Measurements from ENCODE around the gene EFNA5. TPM values are rescaled to one million over a fixed set of nuclear protein-coding genes. Genes with fewer than 3 reads are reported as not detected.

Gene EFNA5
- total RNA-seq, 2 experiments from 2014 or later: not detected

GRCh38 chr5:107431536-107431935 is 239.2 kb downstream of the EFNA5 start:
- H3K4me3 ChIP-seq (ENCODE audit: low read length): no peak overlapping the region
- ChIA-PET POLR2A (no interaction called here), CTCF (no interaction called here)
- no peaks in the 10 kb centered on the region for H3K4me1 ChIP-seq (ENCODE audit: insufficient read depth, low read length)
- no peaks in the 10 kb centered on the region for H3K27me3 ChIP-seq (ENCODE audit: control insufficient read depth in 1 of 2, insufficient read depth in 2 of 2, low read length in 2 of 2)
- Mint-ChIP-seq H3K4me3 (no peak overlapping the region), H3K4me1 (ENCODE audit: low read depth) (no peaks in the 10 kb centered on the region), H3K27ac (no peak overlapping the region), H3K36me3 (ENCODE audit: low read depth) (no peaks in the 10 kb centered on the region), H3K9me3 (no peaks in the 10 kb centered on the region), H3K27me3 (no peaks in the 10 kb centered on the region)
- DNase-seq (no peak), ATAC-seq (ENCODE audit: poor library complexity) (no peak)
- intact Hi-C loops (cut with DNase I, micrococcal nuclease): no loop called here
- H3K9me3 ChIP-seq (ENCODE audit: control insufficient read depth in 1 of 2, insufficient read depth in 1 of 2, low read length in 2 of 2): no peaks in the 10 kb centered on the region
- no peaks in the 10 kb centered on the region for H3K36me3 ChIP-seq (ENCODE audit: insufficient read depth, low read length)
- H3K27ac ChIP-seq (ENCODE audit: low read depth in 1 of 2, low read length in 2 of 2): no peak overlapping the region
- TF ChIP-seq, protein P1, sequence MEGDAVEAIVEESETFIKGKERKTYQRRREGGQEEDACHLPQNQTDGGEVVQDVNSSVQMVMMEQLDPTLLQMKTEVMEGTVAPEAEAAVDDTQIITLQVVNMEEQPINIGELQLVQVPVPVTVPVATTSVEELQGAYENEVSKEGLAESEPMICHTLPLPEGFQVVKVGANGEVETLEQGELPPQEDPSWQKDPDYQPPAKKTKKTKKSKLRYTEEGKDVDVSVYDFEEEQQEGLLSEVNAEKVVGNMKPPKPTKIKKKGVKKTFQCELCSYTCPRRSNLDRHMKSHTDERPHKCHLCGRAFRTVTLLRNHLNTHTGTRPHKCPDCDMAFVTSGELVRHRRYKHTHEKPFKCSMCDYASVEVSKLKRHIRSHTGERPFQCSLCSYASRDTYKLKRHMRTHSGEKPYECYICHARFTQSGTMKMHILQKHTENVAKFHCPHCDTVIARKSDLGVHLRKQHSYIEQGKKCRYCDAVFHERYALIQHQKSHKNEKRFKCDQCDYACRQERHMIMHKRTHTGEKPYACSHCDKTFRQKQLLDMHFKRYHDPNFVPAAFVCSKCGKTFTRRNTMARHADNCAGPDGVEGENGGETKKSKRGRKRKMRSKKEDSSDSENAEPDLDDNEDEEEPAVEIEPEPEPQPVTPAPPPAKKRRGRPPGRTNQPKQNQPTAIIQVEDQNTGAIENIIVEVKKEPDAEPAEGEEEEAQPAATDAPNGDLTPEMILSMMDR (IDR thresholded peaks at IDR 0.05): no peak

GRCh38 chr5:107430071-107430625 is 240.6 kb downstream of the EFNA5 start:
- no peak overlapping the region for H3K4me3 Mint-ChIP-seq
- Histone ChIP-seq H3K27me3 (ENCODE audit: control insufficient read depth in 1 of 2, insufficient read depth in 2 of 2, low read length in 2 of 2) (no peaks in the 10 kb centered on the region), H3K9me3 (ENCODE audit: control insufficient read depth in 1 of 2, insufficient read depth in 1 of 2, low read length in 2 of 2) (no peaks in the 10 kb centered on the region), H3K4me3 (ENCODE audit: low read length) (no peak overlapping the region), H3K27ac (ENCODE audit: low read depth in 1 of 2, low read length in 2 of 2) (no peak overlapping the region), H3K36me3 (ENCODE audit: insufficient read depth, low read length) (no peaks in the 10 kb centered on the region), H3K4me1 (ENCODE audit: insufficient read depth, low read length) (no peaks in the 10 kb centered on the region)
- no peaks in the 10 kb centered on the region for H3K27me3 Mint-ChIP-seq
- no peaks in the 10 kb centered on the region for H3K9me3 Mint-ChIP-seq
- intact Hi-C loops (cut with DNase I, micrococcal nuclease): no loop called here
- ChIA-PET CTCF (interaction anchor here (0.7 kb wide), 1 partner anchor 18 kb away, joined by 3 read pairs; no protein-coding TSS in a partner anchor), POLR2A (interaction anchor here (0.7 kb wide), 1 partner anchor 145 kb away, joined by 3 read pairs; no protein-coding TSS in a partner anchor)
- ATAC-seq (ENCODE audit: poor library complexity): no peak
- no peak for DNase-seq
- no peaks in the 10 kb centered on the region for H3K4me1 Mint-ChIP-seq (ENCODE audit: low read depth)
- TF ChIP-seq, protein P1 (IDR thresholded peaks at IDR 0.05): no peak
- H3K27ac Mint-ChIP-seq: no peak overlapping the region
- no peaks in the 10 kb centered on the region for H3K36me3 Mint-ChIP-seq (ENCODE audit: low read depth)

DNA sequence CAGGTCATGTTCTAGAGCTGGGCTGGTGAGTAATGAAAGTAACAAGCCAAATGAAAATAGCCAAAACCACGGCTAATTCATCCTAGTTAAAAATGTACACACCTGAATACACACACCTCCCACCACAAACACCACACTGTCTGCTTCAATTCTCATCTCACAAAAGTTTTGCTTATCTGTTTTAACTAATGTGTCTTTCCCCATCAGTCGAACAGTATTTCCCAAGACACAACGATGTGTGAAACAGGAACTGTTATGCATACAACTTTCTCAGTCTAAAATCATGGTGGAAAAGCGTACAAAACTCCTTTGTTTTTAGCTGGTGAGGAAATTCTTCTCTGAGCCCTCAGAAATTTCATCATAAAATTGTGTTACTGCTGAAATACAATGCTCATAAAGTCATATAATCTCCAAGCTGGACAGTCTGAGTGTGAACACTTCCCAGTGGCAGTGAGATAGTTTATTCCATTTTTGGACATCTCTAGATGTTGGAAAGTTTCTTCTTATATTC is 242.4 kb downstream of the EFNA5 start:
- no peaks in the 10 kb centered on the region for H3K27me3 Mint-ChIP-seq
- H3K36me3 ChIP-seq (ENCODE audit: insufficient read depth, low read length): no peaks in the 10 kb centered on the region
- intact Hi-C loops (cut with DNase I, micrococcal nuclease): no loop called here
- H3K4me3 Mint-ChIP-seq: no peak overlapping the region
- H3K4me1 Mint-ChIP-seq (ENCODE audit: low read depth): no peaks in the 10 kb centered on the region
- TF ChIP-seq, protein P1 (IDR thresholded peaks at IDR 0.05): no peak
- no peaks in the 10 kb centered on the region for H3K9me3 ChIP-seq (ENCODE audit: control insufficient read depth in 1 of 2, insufficient read depth in 1 of 2, low read length in 2 of 2)
- no peak overlapping the region for H3K27ac ChIP-seq (ENCODE audit: low read depth in 1 of 2, low read length in 2 of 2)
- no peaks in the 10 kb centered on the region for H3K36me3 Mint-ChIP-seq (ENCODE audit: low read depth)
- no peaks in the 10 kb centered on the region for H3K4me1 ChIP-seq (ENCODE audit: insufficient read depth, low read length)
- H3K9me3 Mint-ChIP-seq: no peaks in the 10 kb centered on the region
- H3K27me3 ChIP-seq (ENCODE audit: control insufficient read depth in 1 of 2, insufficient read depth in 2 of 2, low read length in 2 of 2): no peaks in the 10 kb centered on the region
- POLR2A ChIA-PET: no interaction called here
- CTCF ChIA-PET: no interaction called here
- ATAC-seq (ENCODE audit: poor library complexity): no peak
- H3K4me3 ChIP-seq (ENCODE audit: low read length): no peak overlapping the region
- no peak overlapping the region for H3K27ac Mint-ChIP-seq
- peak in 1 of 14 experiments; percentile 19 for DNase-seq

All from CD4-positive, alpha-beta T cell (primary cell).